B cell (primary cell): ENCODE results near the gene SSU72. TPM values are rescaled to one million over a fixed set of nuclear protein-coding genes. Genes with fewer than 3 reads are reported as not detected.

ENCODE experiments used
- ATAC-seq: fragments of 200-7000 bp; cut with Tn5 transposase; one replicate; pipeline ENCODE4 v1.10.0; 2021; ENCODE audit warnings: low read depth, mild to moderate bottlenecking, moderate number of reproducible peaks, moderate library complexity
- CTCF ChIA-PET: fragments of 350-600 bp; sonication (Branson Sonifier 250); formaldehyde crosslinking; loops from one replicate; lab custom pipeline; 2021; ENCODE audit warnings: antibody characterized with exemption, inconsistent platforms; lab: Charles Lee
- POLR2A ChIA-PET: fragments of 350-600 bp; sonication (Branson Sonifier 250); formaldehyde crosslinking; loops from one replicate; lab custom pipeline; 2021; ENCODE audit warnings: antibody characterized with exemption; lab: Charles Lee
- DNase-seq: peaks from one replicate; pipeline ENCODE4 v3.0.0; 2013
- H2AFZ ChIP-seq: 2 replicates; pipeline ENCODE4 v1.6.1; 2012; ENCODE audit warnings: mild to moderate bottlenecking, low read depth, low read length; ENCODE audit not compliant: insufficient read depth, poor library complexity, severe bottlenecking
- H3K27ac ChIP-seq, 2 donors: 1 replicate in 1 of 2; 2 replicates in 1 of 2; pipeline ENCODE4 v1.5.1; 2012 to 2013; ENCODE audit warnings: low read length in 2 of 2, mild to moderate bottlenecking in 2 of 2, moderate library complexity in 1 of 2
- H3K27me3 ChIP-seq, 4 experiments: fragments of 200-600 bp in 1 of 4; sonication (generic) in 1 of 4; replicated peaks in 1 of 4; 1 replicate in 2 of 4; 2 replicates in 2 of 4; pipeline versions ENCODE4 v1.6.1 to v1.7.0; 2013 to 2016; ENCODE audit warnings: low read length in 3 of 4, mild to moderate bottlenecking in 2 of 4, mixed read lengths in 1 of 4, moderate library complexity in 1 of 4; ENCODE audit not compliant: insufficient read depth in 4 of 4, control insufficient read depth in 3 of 4; ENCODE audit errors: control extremely low read depth in 1 of 4
- H3K36me3 ChIP-seq, 2 experiments: replicated peaks in 1 of 2; 1 replicate in 1 of 2; 2 replicates in 1 of 2; pipeline versions ENCODE4 v1.6.1 to v1.7.1; 2013; ENCODE audit warnings: low read length in 1 of 2; ENCODE audit not compliant: insufficient read depth in 2 of 2, control insufficient read depth in 1 of 2; ENCODE audit errors: control extremely low read depth in 1 of 2, extremely low read depth in 1 of 2
- H3K4me1 ChIP-seq, 2 donors: fragments of 200-600 bp in 1 of 2; sonication (generic) in 1 of 2; 1 replicate in 1 of 2; 2 replicates in 1 of 2; pipeline versions ENCODE4 v1.5.1 to v1.6.1; 2013 to 2017; ENCODE audit warnings: low read length in 2 of 2; ENCODE audit not compliant: control insufficient read depth in 2 of 2, insufficient read depth in 2 of 2
- H3K4me2 ChIP-seq: replicated peaks from 2 replicates; pipeline ENCODE3; 2012; ENCODE audit warnings: mild to moderate bottlenecking, low read depth, low read length; ENCODE audit not compliant: poor library complexity, severe bottlenecking
- H3K4me3 ChIP-seq, 5 experiments: fragments of 200-600 bp in 1 of 5; sonication (generic) in 1 of 5; 1 replicate in 3 of 5; 2 replicates in 2 of 5; pipeline versions ENCODE4 v1.5.1 to v1.7.0; 2011 to 2016; ENCODE audit warnings: low read length in 4 of 5, mild to moderate bottlenecking in 4 of 5, low read depth in 2 of 5, control low read depth in 1 of 5, moderate library complexity in 1 of 5; ENCODE audit not compliant: insufficient read depth in 1 of 5; ENCODE audit errors: control extremely low read depth in 1 of 5, extremely low read depth in 1 of 5
- H3K79me2 ChIP-seq: fragments of 200-600 bp; sonication (generic); one replicate; pipeline ENCODE4 v1.6.0; 2016; ENCODE audit warnings: low read length; ENCODE audit not compliant: control insufficient read depth, insufficient read depth
- H3K9ac ChIP-seq: fragments of 200-600 bp; sonication (generic); 2 replicates; pipeline ENCODE4 v1.6.1; 2017; ENCODE audit warnings: mild to moderate bottlenecking, low read length, moderate library complexity
- H3K9me3 ChIP-seq, 3 donors: one replicate each; pipeline versions ENCODE4 v1.6.1 to v1.7.1; 2013; ENCODE audit warnings: low read length in 2 of 3; ENCODE audit not compliant: control insufficient read depth in 2 of 3, insufficient read depth in 1 of 3; ENCODE audit errors: control extremely low read depth in 1 of 3
- H4K20me1 ChIP-seq: 2 replicates; pipeline ENCODE4 v1.6.0; 2012; ENCODE audit warnings: mild to moderate bottlenecking, low read length; ENCODE audit not compliant: insufficient read depth, control insufficient read depth, poor library complexity, severe bottlenecking
- H3K27ac Mint-ChIP-seq: one replicate; pipeline ENCODE4 v1.8.0; 2021; ENCODE audit warnings: mixed read lengths
- H3K27me3 Mint-ChIP-seq: one replicate; pipeline ENCODE4 v1.8.0; 2021; ENCODE audit warnings: mixed read lengths
- H3K4me1 Mint-ChIP-seq: one replicate; pipeline ENCODE4 v1.8.0; 2021; ENCODE audit warnings: mixed read lengths
- H3K4me3 Mint-ChIP-seq: one replicate; pipeline ENCODE4 v1.8.0; 2021; ENCODE audit warnings: mixed read lengths
- H3K9me3 Mint-ChIP-seq: one replicate; pipeline ENCODE4 v1.8.0; 2022; ENCODE audit warnings: mixed read lengths; ENCODE audit not compliant: insufficient read depth
- CTCF ChIP-seq: fragments of 200-600 bp; IDR thresholded peaks from one replicate; pipeline ENCODE4 v1.8.0; 2022; ENCODE audit warnings: antibody characterized with exemption, mild to moderate bottlenecking
- EZH2 ChIP-seq: IDR thresholded peaks from 2 replicates; pipeline ENCODE4 v1.6.1; 2012; ENCODE audit warnings: borderline replicate concordance, low read depth, mild to moderate bottlenecking, moderate library complexity, low read length; ENCODE audit not compliant: insufficient read depth, poor library complexity, severe bottlenecking
- WGBS: methylation state at CpG from one replicate; pipeline ENCODE4 v1.1.5; 2013; ENCODE audit warnings: missing lambda C conversion rate; ENCODE audit not compliant: insufficient coverage; 5-methylcytosine and 5-hydroxymethylcytosine counted together
- intact Hi-C: fragments of 100-400 bp; cut with micrococcal nuclease; formaldehyde crosslinking; loops from one replicate; pipeline ENCODE4 v1.10.0; 2022
- polyA plus RNA-seq: library from polyadenylated mRNA; depleted of rRNA; stranded (reverse); fragments of >200 nt; gene quantifications from 2 replicates; pipeline ENCODE4 v1.2.3, GENCODE V29; 2012
- total RNA-seq, 2 donors: library from RNA; stranded (reverse); fragments of 120-200 nt in 1 of 2; gene quantifications; 1 replicate in 1 of 2; 2 replicates in 1 of 2; pipeline versions ENCODE4 v1.2.3 to v1.2.4, GENCODE V29; 2013 to 2022

The SSU72 gene
- total and polyA plus RNA-seq, 2 donors (not counting 1 experiment from before 2014, with no cell fraction given): 86.8 to 112 TPM

GRCh38 chr1:1613509-1614082, 38.9 kb upstream of the SSU72 start:
- Histone ChIP-seq H4K20me1 (peaks cover 16% of the 10 kb centered on the region), H3K9me3 (no peaks in the 10 kb centered on the region), H2AFZ (no peak overlapping the region), H3K9ac (no peak overlapping the region), H3K4me2 (peak overlapping the region; percentile 98), H3K27ac (no peak overlapping the region), H3K79me2 (peaks cover 28% of the 10 kb centered on the region), H3K4me3 (no peak overlapping the region), H3K4me1 (peaks cover 20% of the 10 kb centered on the region in 2 donors), H3K36me3 (peaks cover 0 to 5% of the 10 kb centered on the region in 2 experiments), H3K27me3 (no peaks in the 10 kb centered on the region)
- intact Hi-C loops: loop anchor here (2.0 kb wide), 1 partner anchor 17 kb away; no protein-coding TSS in a partner anchor
- ATAC-seq (no peak), DNase-seq (no peak)
- H3K4me1 Mint-ChIP-seq: peaks cover 26% of the 10 kb centered on the region
- POLR2A ChIA-PET: interaction anchor here (0.7 to 1.1 kb wide), 2 partner anchors 17 to 282 kb away, joined by 3 to 4 read pairs; no protein-coding TSS in a partner anchor
- no peak overlapping the region for H3K27ac Mint-ChIP-seq
- no peaks in the 10 kb centered on the region for H3K9me3 Mint-ChIP-seq
- CTCF ChIA-PET: interaction anchor here (0.9 kb wide), 1 partner anchor 109 kb away, joined by 3 read pairs; no protein-coding TSS in a partner anchor
- WGBS: 89% methylated on average over 8 of the region's 11 CpGs
- H3K4me3 Mint-ChIP-seq: peak overlapping the region; percentile 60
- TF ChIP-seq CTCF (no peak), EZH2 (no peak)
- H3K27me3 Mint-ChIP-seq: no peaks in the 10 kb centered on the region

GRCh38 chr1:1612104-1612400, 37.4 kb upstream of the SSU72 start:
- WGBS: no CpG with 5 or more reads among the region's 3 CpGs
- TF ChIP-seq EZH2 (no peak), CTCF (no peak)
- CTCF ChIA-PET: no interaction called here
- H3K27me3 Mint-ChIP-seq: no peaks in the 10 kb centered on the region
- H3K27ac ChIP-seq: no peak overlapping the region
- peaks cover 14% of the 10 kb centered on the region for H4K20me1 ChIP-seq
- H3K79me2 ChIP-seq: peaks cover 21% of the 10 kb centered on the region
- H3K4me2 ChIP-seq: no peak overlapping the region
- H3K9me3 Mint-ChIP-seq: no peaks in the 10 kb centered on the region
- ATAC-seq: no peak
- intact Hi-C loops: no loop called here
- H3K4me3 Mint-ChIP-seq: no peak overlapping the region
- H3K27me3 ChIP-seq: no peaks in the 10 kb centered on the region
- DNase-seq: no peak
- peaks cover 22 to 28% of the 10 kb centered on the region in 2 donors for H3K4me1 ChIP-seq
- H3K4me1 Mint-ChIP-seq: peaks cover 29% of the 10 kb centered on the region
- POLR2A ChIA-PET: no interaction called here
- no peaks in the 10 kb centered on the region for H3K36me3 ChIP-seq
- no peak overlapping the region for H3K4me3 ChIP-seq
- no peak overlapping the region for H3K9ac ChIP-seq
- no peaks in the 10 kb centered on the region for H3K9me3 ChIP-seq
- no peak overlapping the region for H2AFZ ChIP-seq
- no peak overlapping the region for H3K27ac Mint-ChIP-seq
